HEK293 (cell line): ENCODE measurements around the gene RAB20.

Source experiments
- ATF2 ChIP-seq: fragments of 450-650 bp; formaldehyde crosslinking; IDR thresholded peaks from 2 replicates; pipeline ENCODE4 v1.5.1; 2016; ENCODE audit warnings: missing biosample characterization, missing genetic modification characterization, low read depth
- CTCF ChIP-seq: fragments of 450-650 bp; formaldehyde crosslinking; IDR thresholded peaks from 2 replicates; pipeline ENCODE4 v1.5.1; 2016; ENCODE audit warnings: missing biosample characterization, missing genetic modification characterization
- PBX3 ChIP-seq: sonication (generic); formaldehyde crosslinking; IDR thresholded peaks from 2 replicates; pipeline ENCODE4 v1.8.1; 2022; ENCODE audit warnings: mild to moderate bottlenecking, moderate library complexity, missing genetic modification reagents
- REST ChIP-seq: fragments of 450-650 bp; formaldehyde crosslinking; IDR thresholded peaks from 2 replicates; pipeline ENCODE4 v1.5.1; 2016; ENCODE audit warnings: missing biosample characterization, missing genetic modification characterization
- SP2 ChIP-seq: fragments of 450-650 bp; formaldehyde crosslinking; IDR thresholded peaks from 2 replicates; pipeline ENCODE4 v1.5.1; 2016; ENCODE audit warnings: missing biosample characterization, missing genetic modification characterization
- ZBTB1 ChIP-seq: fragments of 450-650 bp; formaldehyde crosslinking; IDR thresholded peaks from 2 replicates; pipeline ENCODE4 v1.5.1; 2016; ENCODE audit warnings: missing biosample characterization, missing genetic modification characterization
- ZNF133 ChIP-seq: fragments of 450-650 bp; formaldehyde crosslinking; IDR thresholded peaks from 2 replicates; pipeline ENCODE4 v1.5.1; 2016; ENCODE audit warnings: missing biosample characterization, missing genetic modification characterization
- ZNF138 ChIP-seq: fragments of 450-650 bp; formaldehyde crosslinking; IDR thresholded peaks from 2 replicates; pipeline ENCODE4 v1.5.1; 2016; ENCODE audit warnings: missing biosample characterization, missing genetic modification characterization, borderline replicate concordance
- ZNF2 ChIP-seq: fragments of 450-650 bp; formaldehyde crosslinking; IDR thresholded peaks from 2 replicates; pipeline ENCODE4 v1.5.1; 2016; ENCODE audit warnings: missing biosample characterization, missing genetic modification characterization
- ZNF398 ChIP-seq: fragments of 450-650 bp; formaldehyde crosslinking; IDR thresholded peaks from 2 replicates; pipeline ENCODE4 v1.5.1; 2017; ENCODE audit warnings: missing biosample characterization, missing genetic modification characterization

- TF ChIP-seq ZNF398 (tag by site-specific recombination) (no peak), CTCF (tag by site-specific recombination) (no peak), PBX3 (CRISPR knock-in tag) (no peak), ATF2 (no peak), ZNF138 (tag by site-specific recombination) (no peak), ZNF133 (tag by site-specific recombination) (no peak), ZBTB1 (tag by site-specific recombination) (no peak), REST (tag by site-specific recombination) (no peak), ZNF2 (tag by site-specific recombination) (no peak), SP2 (tag by site-specific recombination) (no peak)
Measured at GRCh38 chr13:110483386-110483968, 78.0 kb downstream of the RAB20 start.
